ENCODE results near the gene FBXW8. TPM values are rescaled to one million over a fixed set of nuclear protein-coding genes. Genes with fewer than 3 reads are reported as not detected.

Gene FBXW8
- total RNA-seq, 1 experiment from 2014 or later: 20.6 TPM

DNA sequence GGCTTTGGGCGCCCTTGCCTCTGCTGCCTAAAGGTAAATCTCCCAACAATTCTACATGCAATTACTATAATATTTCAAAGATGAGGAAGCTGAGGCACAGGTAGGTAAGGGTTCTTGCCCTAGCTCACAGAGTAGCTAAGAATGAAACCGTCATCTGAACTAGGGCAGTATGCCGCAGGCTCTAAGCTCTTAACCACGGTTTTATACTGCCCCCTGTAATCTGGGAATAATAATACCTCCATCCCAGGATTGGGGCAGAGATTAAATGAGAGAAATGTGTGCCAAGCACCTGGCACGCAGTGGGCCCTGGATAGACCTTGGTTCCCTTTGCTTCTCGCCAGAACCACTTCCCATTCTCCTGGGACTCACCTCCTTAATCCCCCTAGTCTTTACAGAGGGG, 28.0 kb upstream of the FBXW8 start:
- Histone ChIP-seq H4K20me1 (ENCODE audit: insufficient read depth) (no peaks in the 10 kb centered on the region), H2AFZ (no peak overlapping the region), H3K4me1 (replicated peaks; ENCODE audit: insufficient read depth) (peaks cover 14% of the 10 kb centered on the region), H3K36me3 (ENCODE audit: low read depth) (no peaks in the 10 kb centered on the region), H3K27me3 (ENCODE audit: insufficient read depth, low read depth) (peaks cover 3% of the 10 kb centered on the region; the same call in 1 of the 2 replicates), H3K4me3 (no peak overlapping the region), H3K79me2 (ENCODE audit: low read depth) (0 out of 2 replicates have a peak, but pooled peaks cover 9% of the 10 kb centered on the region), H3K27ac (no peak overlapping the region), H3K9me2 (ENCODE audit: insufficient read depth) (no peaks in the 10 kb centered on the region), H3K9me3 (ENCODE audit: insufficient read depth, low read depth) (no peaks in the 10 kb centered on the region), H3F3A (ENCODE audit: insufficient read depth, low read depth) (peaks cover 34% of the 10 kb centered on the region), H3K4me2 (no peak overlapping the region)
- ChIA-PET POLR2A (ENCODE audit: unreplicated experiment) (no interaction called here), CTCF (no interaction called here)
- TF ChIP-seq EZH2 (IDR thresholded peaks at IDR 0.05; ENCODE audit: low read depth): no peak
- TF ChIP-seq, protein P1, sequence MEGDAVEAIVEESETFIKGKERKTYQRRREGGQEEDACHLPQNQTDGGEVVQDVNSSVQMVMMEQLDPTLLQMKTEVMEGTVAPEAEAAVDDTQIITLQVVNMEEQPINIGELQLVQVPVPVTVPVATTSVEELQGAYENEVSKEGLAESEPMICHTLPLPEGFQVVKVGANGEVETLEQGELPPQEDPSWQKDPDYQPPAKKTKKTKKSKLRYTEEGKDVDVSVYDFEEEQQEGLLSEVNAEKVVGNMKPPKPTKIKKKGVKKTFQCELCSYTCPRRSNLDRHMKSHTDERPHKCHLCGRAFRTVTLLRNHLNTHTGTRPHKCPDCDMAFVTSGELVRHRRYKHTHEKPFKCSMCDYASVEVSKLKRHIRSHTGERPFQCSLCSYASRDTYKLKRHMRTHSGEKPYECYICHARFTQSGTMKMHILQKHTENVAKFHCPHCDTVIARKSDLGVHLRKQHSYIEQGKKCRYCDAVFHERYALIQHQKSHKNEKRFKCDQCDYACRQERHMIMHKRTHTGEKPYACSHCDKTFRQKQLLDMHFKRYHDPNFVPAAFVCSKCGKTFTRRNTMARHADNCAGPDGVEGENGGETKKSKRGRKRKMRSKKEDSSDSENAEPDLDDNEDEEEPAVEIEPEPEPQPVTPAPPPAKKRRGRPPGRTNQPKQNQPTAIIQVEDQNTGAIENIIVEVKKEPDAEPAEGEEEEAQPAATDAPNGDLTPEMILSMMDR (conservative IDR thresholded peaks at IDR 0.05): peak; percentile 22; the same call in 1 of the 2 replicates
- BruUV-seq (replicated peaks): no TSS peak
- no peak for DNase-seq
- intact Hi-C loops (cut with micrococcal nuclease; ENCODE audit: unreplicated experiment): loop anchor here (2.0 kb wide), 1 partner anchor 174 kb away; no protein-coding TSS in a partner anchor

DNA sequence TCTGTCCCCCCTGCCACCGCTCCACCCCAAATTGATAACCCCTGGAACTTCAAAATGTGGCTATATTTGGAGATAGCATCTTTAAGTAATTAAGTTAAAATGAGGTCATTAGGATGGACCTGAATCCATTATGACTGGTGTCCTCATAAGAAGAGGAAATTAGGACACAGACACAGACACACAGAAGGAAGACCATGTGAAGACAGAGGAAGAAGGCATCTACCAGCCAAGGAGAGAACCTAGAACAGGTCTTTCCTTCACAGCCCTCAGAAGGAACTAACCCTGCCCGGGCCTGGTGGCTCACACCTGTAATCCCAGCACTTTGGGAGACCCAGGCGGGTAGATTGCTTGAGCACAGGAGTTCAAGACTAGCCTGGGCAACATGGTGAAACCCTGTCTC, 25.9 kb upstream of the FBXW8 start:
- H4K20me1 ChIP-seq (ENCODE audit: insufficient read depth): no peaks in the 10 kb centered on the region
- H3K4me2 ChIP-seq: no peak overlapping the region
- intact Hi-C loops (cut with micrococcal nuclease; ENCODE audit: unreplicated experiment): no loop called here
- no peaks in the 10 kb centered on the region for H3K27me3 ChIP-seq (ENCODE audit: insufficient read depth, low read depth)
- H3K4me1 ChIP-seq (replicated peaks; ENCODE audit: insufficient read depth): peaks cover 11% of the 10 kb centered on the region; the same call in 1 of the 2 replicates
- peaks cover 24% of the 10 kb centered on the region for H3F3A ChIP-seq (ENCODE audit: insufficient read depth, low read depth)
- no peak overlapping the region for H3K27ac ChIP-seq
- H3K4me3 ChIP-seq: no peak overlapping the region
- no peaks in the 10 kb centered on the region for H3K36me3 ChIP-seq (ENCODE audit: low read depth)
- no peaks in the 10 kb centered on the region for H3K9me3 ChIP-seq (ENCODE audit: insufficient read depth, low read depth)
- TF ChIP-seq, protein P1 (conservative IDR thresholded peaks at IDR 0.05): no peak
- TF ChIP-seq EZH2 (IDR thresholded peaks at IDR 0.05; ENCODE audit: low read depth): no peak
- H2AFZ ChIP-seq: no peak overlapping the region
- no peak for DNase-seq
- POLR2A ChIA-PET (ENCODE audit: unreplicated experiment): no interaction called here
- BruUV-seq (replicated peaks): no TSS peak
- no peaks in the 10 kb centered on the region for H3K9me2 ChIP-seq (ENCODE audit: insufficient read depth)
- CTCF ChIA-PET: interaction anchor here (0.7 kb wide), 1 partner anchor 176 kb away, joined by 3 read pairs; no protein-coding TSS in a partner anchor
- H3K79me2 ChIP-seq (ENCODE audit: low read depth): 0 out of 2 replicates have a peak, but pooled peaks cover 2% of the 10 kb centered on the region

DNA sequence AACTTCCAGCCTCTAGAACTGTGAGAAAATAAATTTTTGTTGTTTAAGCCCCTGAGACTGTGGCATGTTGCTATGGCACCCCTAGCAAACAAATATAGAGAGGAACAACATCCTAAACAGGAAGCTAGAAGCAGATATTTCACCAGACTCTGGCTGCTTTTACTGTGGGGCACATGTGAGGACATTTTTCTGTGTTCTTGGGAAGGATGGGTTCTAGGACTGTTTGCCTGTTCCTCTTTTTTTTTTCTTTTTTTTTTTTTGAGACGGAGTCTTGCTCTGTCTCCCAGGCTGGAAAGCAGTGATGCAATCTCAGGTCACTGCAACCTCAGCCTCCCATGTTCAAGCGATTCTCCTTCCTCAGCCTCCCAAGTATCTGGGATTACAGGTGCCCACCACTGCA, 25.3 kb upstream of the FBXW8 start:
- ChIA-PET CTCF (interaction anchor here (0.7 kb wide), 1 partner anchor 176 kb away, joined by 3 read pairs; no protein-coding TSS in a partner anchor), POLR2A (ENCODE audit: unreplicated experiment) (no interaction called here)
- H3K9me3 ChIP-seq (ENCODE audit: insufficient read depth, low read depth): no peaks in the 10 kb centered on the region
- no TSS peak for BruUV-seq (replicated peaks)
- no peak overlapping the region for H3K4me3 ChIP-seq
- H3K36me3 ChIP-seq (ENCODE audit: low read depth): no peaks in the 10 kb centered on the region
- H3K4me2 ChIP-seq: no peak overlapping the region
- no peaks in the 10 kb centered on the region for H3K27me3 ChIP-seq (ENCODE audit: insufficient read depth, low read depth)
- H2AFZ ChIP-seq: no peak overlapping the region
- intact Hi-C loops (cut with micrococcal nuclease; ENCODE audit: unreplicated experiment): no loop called here
- no peaks in the 10 kb centered on the region for H3K79me2 ChIP-seq (ENCODE audit: low read depth)
- peak in 1 of 2 experiments; percentile 66 for DNase-seq
- TF ChIP-seq, protein P1 (conservative IDR thresholded peaks at IDR 0.05): no peak
- no peak for TF ChIP-seq EZH2 (IDR thresholded peaks at IDR 0.05; ENCODE audit: low read depth)
- H3K9me2 ChIP-seq (ENCODE audit: insufficient read depth): no peaks in the 10 kb centered on the region
- H4K20me1 ChIP-seq (ENCODE audit: insufficient read depth): no peaks in the 10 kb centered on the region
- H3K4me1 ChIP-seq (replicated peaks; ENCODE audit: insufficient read depth): peaks cover 11% of the 10 kb centered on the region; the same call in 1 of the 2 replicates
- peaks cover 18% of the 10 kb centered on the region for H3F3A ChIP-seq (ENCODE audit: insufficient read depth, low read depth)
- H3K27ac ChIP-seq: no peak overlapping the region

All from PC-9 (cell line).